GM21447 (cell line): Measurements from ENCODE around the gene DOCK9.
"Not testable (repeated sequence)": the region's sequence is repeated elsewhere in the genome, so short reads cannot be mapped to it uniquely, and the experiment has no call there.

Experiments used
- ATAC-seq: cut with Tn5 transposase; IDR thresholded peaks from one replicate; pipeline ENCODE4 v1.9.1; 2021; ENCODE audit not compliant: unreplicated experiment

Gene DOCK9

GRCh38 chr13:98921015-98921580, 56.8 kb downstream of the DOCK9 start:
- no peak for ATAC-seq

DNA sequence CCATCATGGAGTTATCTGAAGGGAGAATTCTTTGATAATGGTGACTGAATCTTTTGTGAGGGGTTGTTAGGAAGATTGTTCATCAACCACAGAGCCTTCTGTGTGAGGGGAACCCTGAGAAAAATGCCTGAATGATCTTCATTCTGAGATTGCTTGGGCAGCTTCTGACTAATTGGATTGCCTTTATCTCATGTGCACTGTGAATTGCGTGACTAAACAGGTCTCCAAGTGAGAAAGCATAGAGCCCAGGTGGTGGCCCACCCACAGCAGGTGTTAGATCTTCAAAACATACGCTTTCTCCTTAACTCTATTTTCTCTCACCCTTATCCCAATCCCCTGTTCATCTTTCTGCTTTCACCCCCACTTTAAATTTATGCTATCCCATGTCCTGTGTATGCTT, 58.3 kb downstream of the DOCK9 start:
- ATAC-seq, result no peak

DNA sequence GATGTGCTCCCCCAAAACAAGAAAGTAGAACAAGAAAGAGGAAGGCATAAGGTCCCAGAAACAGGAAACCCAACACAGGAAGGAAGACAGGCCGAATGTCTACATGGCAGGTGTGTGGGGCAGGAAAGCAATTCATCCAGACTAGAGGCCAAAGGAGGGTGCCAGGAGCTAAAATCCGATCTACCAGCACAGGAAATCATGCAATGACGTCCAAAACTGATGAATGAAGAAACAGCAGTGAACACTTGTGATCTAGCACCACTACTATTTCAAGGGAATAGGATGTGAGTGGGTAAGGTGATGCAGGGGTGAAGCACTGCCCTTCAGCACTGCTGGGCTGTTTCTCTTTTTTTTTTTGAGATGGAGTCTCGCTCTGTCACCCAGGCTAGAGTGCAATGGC, 59.1 kb downstream of the DOCK9 start:
- no peak for ATAC-seq

DNA sequence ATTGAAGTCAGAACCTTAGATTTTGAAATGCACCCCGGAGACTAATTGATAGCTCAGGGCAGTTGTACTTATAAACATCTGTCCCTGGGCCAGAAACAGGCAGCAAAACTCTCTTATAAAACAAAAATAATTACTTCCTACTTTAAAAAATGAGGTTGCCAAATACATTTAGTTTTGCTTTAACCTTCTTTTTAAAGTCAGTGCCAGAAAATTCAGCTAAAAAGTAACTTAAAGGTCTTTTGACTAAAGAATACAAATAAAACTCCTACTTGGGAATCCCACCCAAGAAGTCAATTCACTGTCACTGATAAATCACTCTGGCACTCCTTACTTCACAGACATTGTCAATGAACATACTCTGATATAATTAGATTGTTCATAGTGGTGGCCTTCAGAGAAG, 60.7 kb downstream of the DOCK9 start:
- ATAC-seq, result no peak

- ATAC-seq, result no peak
Measured at GRCh38 chr13:98916403-98916802, 61.5 kb downstream of the DOCK9 start.

GRCh38 chr13:98915981-98916380, 61.9 kb downstream of the DOCK9 start:
- no peak for ATAC-seq

DNA sequence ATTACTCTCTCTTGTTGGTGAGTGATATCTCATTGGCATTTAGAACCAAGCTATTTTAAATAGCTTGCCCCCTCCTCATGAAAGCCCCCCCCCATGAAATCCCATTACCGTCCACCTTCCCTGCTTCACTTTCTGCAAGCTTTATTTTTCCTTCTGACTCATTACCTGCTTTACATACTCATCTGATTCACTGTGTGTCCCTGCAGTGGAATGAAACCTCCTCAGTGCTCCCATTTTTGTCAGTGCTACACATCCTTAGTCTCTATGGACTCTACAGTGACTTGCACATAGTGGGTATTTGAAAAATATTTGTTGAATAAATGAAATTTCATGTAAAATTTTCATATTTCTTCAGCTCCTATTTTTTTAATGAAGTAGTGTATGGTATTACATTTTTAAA, 62.3 kb downstream of the DOCK9 start:
- ATAC-seq, result no peak

GRCh38 chr13:98913741-98914140, 64.1 kb downstream of the DOCK9 start:
- ATAC-seq, result no peak

GRCh38 chr13:98912846-98913245, 65.0 kb downstream of the DOCK9 start:
- no peak for ATAC-seq

DNA sequence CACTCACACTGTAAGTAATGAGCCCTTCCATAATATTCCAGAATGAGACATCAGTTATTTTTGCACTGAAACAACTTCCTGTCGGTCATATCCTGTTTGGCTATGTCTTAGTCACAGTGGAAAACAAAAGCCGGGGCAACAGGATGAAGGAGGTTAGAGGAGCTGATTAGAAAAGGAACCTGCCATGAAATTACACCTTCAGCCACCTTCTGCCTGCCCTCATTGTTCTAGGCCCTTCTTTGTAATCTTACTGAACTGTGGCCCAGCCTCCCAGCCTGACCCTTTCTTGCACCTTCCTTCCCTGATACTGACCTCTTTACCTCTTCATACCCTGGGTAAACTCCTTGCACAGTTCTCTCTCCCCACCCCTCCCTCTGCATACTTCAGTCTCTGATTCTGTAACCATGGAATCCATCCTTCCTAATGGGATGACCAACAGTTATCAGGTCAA, 67.3 kb downstream of the DOCK9 start:
- ATAC-seq, result peak; percentile 67

GRCh38 chr13:98909016-98909415, 68.8 kb downstream of the DOCK9 start:
- no peak for ATAC-seq

- ATAC-seq, result no peak
Measured at GRCh38 chr13:98906746-98907502, 70.9 kb downstream of the DOCK9 start.

DNA sequence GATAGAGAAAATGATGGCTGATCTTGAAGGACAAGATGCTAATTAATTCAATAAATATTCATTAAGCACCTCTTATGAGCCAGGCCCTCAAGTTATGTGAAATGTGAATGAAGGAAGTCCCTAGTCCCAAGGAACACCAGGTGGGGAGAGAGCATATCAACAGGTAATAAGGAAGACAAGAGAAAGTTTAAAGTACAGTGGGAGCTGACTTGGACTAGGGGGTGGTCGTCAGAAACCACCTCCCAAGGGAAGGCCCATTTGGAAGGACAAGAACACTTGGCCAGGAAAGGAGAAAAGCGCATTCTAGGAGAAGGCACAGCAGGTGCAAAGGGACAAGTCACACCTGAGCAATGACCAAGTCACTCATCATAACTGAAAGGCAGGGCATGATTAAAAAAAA, 72.7 kb downstream of the DOCK9 start:
- ATAC-seq, result no peak

- ATAC-seq, result no peak
Measured at GRCh38 chr13:98900442-98900841, 77.4 kb downstream of the DOCK9 start.

GRCh38 chr13:98897706-98898105, 80.2 kb downstream of the DOCK9 start:
- ATAC-seq, result no peak

GRCh38 chr13:98896868-98897144, 81.1 kb downstream of the DOCK9 start:
- no peak for ATAC-seq

GRCh38 chr13:98896083-98896867, 81.6 kb downstream of the DOCK9 start:
- no peak for ATAC-seq

DNA sequence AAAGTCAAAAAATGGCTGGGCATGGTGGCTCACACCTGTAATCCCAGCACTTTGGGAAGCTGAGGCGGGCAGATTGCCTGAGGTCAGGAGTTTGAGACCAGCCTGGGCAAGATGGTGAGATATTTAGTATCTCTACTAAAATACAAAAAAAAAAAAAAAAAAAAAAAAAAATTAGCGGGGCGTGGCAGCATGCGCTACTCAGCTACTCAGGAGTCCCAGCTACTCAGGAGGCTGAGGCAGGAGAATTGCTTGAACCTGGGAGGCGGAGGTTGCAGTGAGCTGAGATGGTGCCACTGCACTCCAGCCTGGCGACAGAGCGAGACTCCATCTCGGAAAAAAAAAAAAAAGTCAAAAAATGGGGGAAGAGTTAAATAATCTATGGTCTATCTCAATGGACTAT, 83.0 kb downstream of the DOCK9 start:
- not testable (repeated sequence) for ATAC-seq

- no peak for ATAC-seq
Measured at GRCh38 chr13:98893371-98893770, 84.5 kb downstream of the DOCK9 start.

DNA sequence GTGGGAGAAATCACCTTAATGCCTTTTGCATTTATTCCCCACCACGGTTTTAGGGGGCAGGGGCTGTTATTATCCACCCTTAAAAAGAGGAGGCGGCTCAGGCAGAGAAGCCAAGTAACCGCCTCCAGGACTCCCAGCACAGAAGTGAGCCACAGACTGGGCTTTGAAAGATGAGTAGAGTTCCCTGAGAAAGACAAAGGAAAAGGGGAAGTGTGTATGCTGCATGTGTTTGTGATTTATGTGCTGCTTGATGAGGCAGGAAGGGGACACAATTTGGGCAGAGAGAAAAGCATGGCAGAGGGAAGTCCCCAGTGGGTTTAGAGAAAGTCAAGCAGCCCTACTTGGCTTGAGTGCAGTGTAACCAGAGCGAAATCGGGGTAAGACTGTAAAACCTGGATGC, 85.0 kb downstream of the DOCK9 start:
- no peak for ATAC-seq

DNA sequence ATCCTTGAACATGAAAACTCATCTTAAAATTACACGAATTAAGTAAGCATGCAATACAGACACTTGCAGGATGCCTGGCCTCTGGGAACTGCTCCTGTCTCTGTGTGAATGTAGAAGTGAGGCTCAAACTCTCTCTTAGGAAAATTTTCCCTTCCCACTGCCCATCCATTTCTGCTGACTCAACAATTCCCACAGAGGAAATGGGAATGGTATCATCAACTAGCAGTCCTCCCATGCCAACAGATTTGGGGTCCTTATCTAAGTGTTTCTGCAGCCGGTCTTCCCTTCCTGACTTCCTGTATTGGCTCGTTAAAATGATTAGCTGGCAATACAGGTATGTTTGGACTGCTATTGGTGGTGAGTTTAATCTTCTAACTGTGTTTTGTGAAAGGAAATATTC, 85.8 kb downstream of the DOCK9 start:
- no peak for ATAC-seq

- no peak for ATAC-seq
Measured at GRCh38 chr13:98890925-98891324, 86.9 kb downstream of the DOCK9 start.
